HEK293 (cell line): ENCODE results near the gene CBX7.

Experiments used
- CTCF ChIA-PET: fragments of 350-600 bp; formaldehyde crosslinking; extraction: SDS; loops from one replicate; lab custom pipeline; 2021; ENCODE audit warnings: antibody characterized with exemption; lab: Yijun Ruan, JAX
- POLR2A ChIA-PET: fragments of 300-600 bp; formaldehyde crosslinking; extraction: SDS; loops from one replicate; lab custom pipeline; 2020; ENCODE audit warnings: antibody characterized with exemption, inconsistent platforms; lab: Yijun Ruan, JAX
- H3K27ac ChIP-seq: fragments of 200-500 bp; sonication (Bioruptor generic); 2 replicates; pipeline ENCODE4 v1.5.1; 2014; ENCODE audit warnings: low read depth, low read length, control low read depth, inconsistent platforms; ENCODE audit errors: extremely low read depth
- H3K36me3 ChIP-seq, 2 experiments: fragments of 200-500 bp in 1 of 2; sonication (Bioruptor generic) in 1 of 2; 1 replicate in 1 of 2; 2 replicates in 1 of 2; pipeline ENCODE4 v1.5.1; 2014 to 2017; ENCODE audit warnings: inconsistent platforms in 2 of 2, low read length in 2 of 2; ENCODE audit not compliant: control insufficient read depth in 2 of 2, insufficient read depth in 1 of 2
- H3K4me1 ChIP-seq: fragments of 200-500 bp; sonication (Bioruptor generic); 2 replicates; pipeline ENCODE4 v1.5.1; 2014; ENCODE audit warnings: mild to moderate bottlenecking, low read length, inconsistent platforms; ENCODE audit not compliant: control insufficient read depth, insufficient read depth
- H3K4me3 ChIP-seq: 2 replicates; pipeline ENCODE4 v1.5.1; 2011; ENCODE audit warnings: low read depth, mild to moderate bottlenecking, control low read depth, low read length, moderate library complexity
- H3K9me3 ChIP-seq: fragments of 200-500 bp; sonication (Bioruptor generic); 2 replicates; pipeline ENCODE4 v1.5.1; 2014; ENCODE audit warnings: low read depth, low read length, inconsistent platforms; ENCODE audit not compliant: control insufficient read depth, insufficient read depth
- KLF7 ChIP-seq: fragments of 450-650 bp; formaldehyde crosslinking; IDR thresholded peaks from 2 replicates; pipeline ENCODE4 v1.5.1; 2016; ENCODE audit warnings: missing biosample characterization, missing genetic modification characterization, borderline replicate concordance
- KLF9 ChIP-seq: fragments of 450-650 bp; formaldehyde crosslinking; IDR thresholded peaks from 2 replicates; pipeline ENCODE4 v1.5.1; 2016; ENCODE audit warnings: missing biosample characterization, missing genetic modification characterization, low read depth
- OSR2 ChIP-seq: fragments of 450-650 bp; formaldehyde crosslinking; IDR thresholded peaks from 2 replicates; pipeline ENCODE4 v1.5.1; 2016; ENCODE audit warnings: missing biosample characterization, missing genetic modification characterization
- RBAK ChIP-seq: fragments of 450-650 bp; formaldehyde crosslinking; IDR thresholded peaks from 2 replicates; pipeline ENCODE4 v1.5.1; 2016; ENCODE audit warnings: missing biosample characterization, missing genetic modification characterization
- TCF7L2 ChIP-seq: IDR thresholded peaks from 2 replicates; pipeline ENCODE4 v1.6.1; 2011; ENCODE audit warnings: low read depth, mild to moderate bottlenecking, inconsistent platforms, low read length, moderate library complexity, borderline replicate concordance
- ZNF121 ChIP-seq: fragments of 450-650 bp; formaldehyde crosslinking; IDR thresholded peaks from 2 replicates; pipeline ENCODE4 v1.5.1; 2016; ENCODE audit warnings: missing biosample characterization, missing genetic modification characterization
- ZNF138 ChIP-seq: fragments of 450-650 bp; formaldehyde crosslinking; IDR thresholded peaks from 2 replicates; pipeline ENCODE4 v1.5.1; 2016; ENCODE audit warnings: missing biosample characterization, missing genetic modification characterization, borderline replicate concordance
- ZNF146 ChIP-seq: fragments of 450-650 bp; formaldehyde crosslinking; IDR thresholded peaks from 2 replicates; pipeline ENCODE4 v1.5.1; 2016; ENCODE audit warnings: missing biosample characterization, missing genetic modification characterization
- ZNF184 ChIP-seq: fragments of 450-650 bp; IDR thresholded peaks from 2 replicates; pipeline ENCODE4 v1.5.1; 2018; ENCODE audit warnings: missing biosample characterization, mild to moderate bottlenecking, missing genetic modification characterization
- ZNF341 ChIP-seq: fragments of 450-650 bp; formaldehyde crosslinking; IDR thresholded peaks from 2 replicates; pipeline ENCODE4; 2016; ENCODE audit warnings: low read depth, missing biosample characterization, missing genetic modification characterization
- ZNF366 ChIP-seq: fragments of 450-650 bp; formaldehyde crosslinking; conservative IDR thresholded peaks from 2 replicates; pipeline ENCODE4 v1.5.1; 2016; ENCODE audit warnings: missing biosample characterization, missing genetic modification characterization
- ZNF548 ChIP-seq: fragments of 450-650 bp; formaldehyde crosslinking; IDR thresholded peaks from 2 replicates; pipeline ENCODE4 v1.5.1; 2016; ENCODE audit warnings: missing biosample characterization, missing genetic modification characterization
- ZNF830 ChIP-seq: fragments of 450-650 bp; IDR thresholded peaks from 2 replicates; pipeline ENCODE4 v1.5.0; 2018; ENCODE audit warnings: missing biosample characterization, missing genetic modification characterization, low read depth, mild to moderate bottlenecking, moderate library complexity
- ZNF837 ChIP-seq: fragments of 450-650 bp; formaldehyde crosslinking; IDR thresholded peaks from 2 replicates; pipeline ENCODE4 v1.5.1; 2016; ENCODE audit warnings: missing biosample characterization, missing genetic modification characterization
- ZSCAN16 ChIP-seq: fragments of 450-650 bp; formaldehyde crosslinking; IDR thresholded peaks from 2 replicates; pipeline ENCODE4 v1.5.1; 2016; ENCODE audit warnings: missing biosample characterization, missing genetic modification characterization
- TF ChIP-seq, protein P1 (sequence below): fragments of 450-650 bp; formaldehyde crosslinking; IDR thresholded peaks from 2 replicates; pipeline ENCODE4 v1.5.0; 2017; ENCODE audit warnings: missing biosample characterization, missing genetic modification characterization, borderline replicate concordance
- TF ChIP-seq, protein P2 (sequence below): fragments of 450-650 bp; IDR thresholded peaks from 2 replicates; pipeline ENCODE4 v1.5.1; 2018; ENCODE audit warnings: missing biosample characterization, missing genetic modification characterization
- TF ChIP-seq, protein P3 (sequence below): fragments of 450-650 bp; formaldehyde crosslinking; IDR thresholded peaks from 2 replicates; pipeline ENCODE4 v1.5.1; 2016; ENCODE audit warnings: missing biosample characterization, missing genetic modification characterization
- TF ChIP-seq, protein P4 (sequence below): fragments of 450-650 bp; formaldehyde crosslinking; IDR thresholded peaks from 2 replicates; pipeline ENCODE4 v1.5.1; 2016; ENCODE audit warnings: missing biosample characterization, missing genetic modification characterization
- TF ChIP-seq, protein P5 (sequence below): fragments of 450-650 bp; formaldehyde crosslinking; optimal IDR thresholded peaks from 2 replicates; pipeline ENCODE3; 2016; ENCODE audit warnings: missing biosample characterization, mild to moderate bottlenecking, missing genetic modification characterization

The CBX7 gene

DNA sequence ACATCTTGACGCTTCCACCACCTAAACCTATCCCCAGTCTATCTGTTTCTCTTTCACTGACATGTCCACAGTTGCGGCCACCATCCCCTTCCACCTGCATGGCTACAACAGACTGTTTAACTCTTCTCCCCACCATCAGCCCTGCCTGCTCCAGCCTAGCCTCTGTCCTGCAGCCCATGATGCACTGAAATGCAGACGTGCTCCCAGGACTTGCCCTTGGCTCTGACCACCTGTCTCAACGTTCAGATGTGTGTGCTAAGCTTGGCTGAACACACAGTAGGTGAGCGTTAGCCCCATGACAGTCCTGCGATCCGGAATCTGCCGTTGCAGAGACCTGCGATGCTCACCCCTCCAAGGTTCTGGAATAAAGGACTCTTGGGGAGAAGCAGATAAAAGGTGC lies 22.7 kb downstream of the CBX7 start (continued):
- TF ChIP-seq, protein P1, sequence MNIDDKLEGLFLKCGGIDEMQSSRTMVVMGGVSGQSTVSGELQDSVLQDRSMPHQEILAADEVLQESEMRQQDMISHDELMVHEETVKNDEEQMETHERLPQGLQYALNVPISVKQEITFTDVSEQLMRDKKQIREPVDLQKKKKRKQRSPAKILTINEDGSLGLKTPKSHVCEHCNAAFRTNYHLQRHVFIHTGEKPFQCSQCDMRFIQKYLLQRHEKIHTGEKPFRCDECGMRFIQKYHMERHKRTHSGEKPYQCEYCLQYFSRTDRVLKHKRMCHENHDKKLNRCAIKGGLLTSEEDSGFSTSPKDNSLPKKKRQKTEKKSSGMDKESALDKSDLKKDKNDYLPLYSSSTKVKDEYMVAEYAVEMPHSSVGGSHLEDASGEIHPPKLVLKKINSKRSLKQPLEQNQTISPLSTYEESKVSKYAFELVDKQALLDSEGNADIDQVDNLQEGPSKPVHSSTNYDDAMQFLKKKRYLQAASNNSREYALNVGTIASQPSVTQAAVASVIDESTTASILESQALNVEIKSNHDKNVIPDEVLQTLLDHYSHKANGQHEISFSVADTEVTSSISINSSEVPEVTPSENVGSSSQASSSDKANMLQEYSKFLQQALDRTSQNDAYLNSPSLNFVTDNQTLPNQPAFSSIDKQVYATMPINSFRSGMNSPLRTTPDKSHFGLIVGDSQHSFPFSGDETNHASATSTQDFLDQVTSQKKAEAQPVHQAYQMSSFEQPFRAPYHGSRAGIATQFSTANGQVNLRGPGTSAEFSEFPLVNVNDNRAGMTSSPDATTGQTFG (tag by site-specific recombination) = no peak

DNA sequence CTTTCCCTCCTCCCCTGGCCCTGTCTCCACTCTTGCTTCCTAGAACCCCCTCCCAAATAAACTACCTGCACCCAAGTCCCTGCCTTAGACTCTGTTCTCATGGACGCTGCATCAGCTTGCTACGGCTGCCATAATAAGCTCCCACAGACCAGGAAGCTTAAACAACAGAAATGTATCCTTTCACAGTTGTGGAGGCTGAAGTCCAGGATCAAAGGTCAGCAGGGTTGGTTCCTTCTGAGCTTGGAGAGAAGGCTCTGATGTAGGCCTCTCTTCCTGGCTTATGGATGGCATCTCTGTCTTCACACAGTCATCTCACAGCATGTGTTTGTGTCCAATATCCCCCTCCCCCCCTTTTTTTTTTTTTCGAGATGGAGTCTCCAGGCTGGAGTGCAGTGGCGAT lies 23.4 kb downstream of the CBX7 start:
- CTCF ChIA-PET = interaction anchor here (0.6 to 0.8 kb wide), 2 partner anchors 154 to 177 kb away, joined by 3 read pairs; no protein-coding TSS in a partner anchor
- no peaks in the 10 kb centered on the region for H3K9me3 ChIP-seq
- POLR2A ChIA-PET = no interaction called here
- TF ChIP-seq ZNF184 (tag by site-specific recombination) = no peak
- no peak for TF ChIP-seq OSR2 (tag by site-specific recombination)
- TF ChIP-seq RBAK (tag by site-specific recombination) = no peak
- no peak for TF ChIP-seq KLF7 (tag by site-specific recombination)
- no peak for TF ChIP-seq ZNF121
- TF ChIP-seq ZNF837 (tag by site-specific recombination) = no peak
- no peak for TF ChIP-seq KLF9 (tag by site-specific recombination)
- TF ChIP-seq TCF7L2 = no peak
- TF ChIP-seq, protein P2, sequence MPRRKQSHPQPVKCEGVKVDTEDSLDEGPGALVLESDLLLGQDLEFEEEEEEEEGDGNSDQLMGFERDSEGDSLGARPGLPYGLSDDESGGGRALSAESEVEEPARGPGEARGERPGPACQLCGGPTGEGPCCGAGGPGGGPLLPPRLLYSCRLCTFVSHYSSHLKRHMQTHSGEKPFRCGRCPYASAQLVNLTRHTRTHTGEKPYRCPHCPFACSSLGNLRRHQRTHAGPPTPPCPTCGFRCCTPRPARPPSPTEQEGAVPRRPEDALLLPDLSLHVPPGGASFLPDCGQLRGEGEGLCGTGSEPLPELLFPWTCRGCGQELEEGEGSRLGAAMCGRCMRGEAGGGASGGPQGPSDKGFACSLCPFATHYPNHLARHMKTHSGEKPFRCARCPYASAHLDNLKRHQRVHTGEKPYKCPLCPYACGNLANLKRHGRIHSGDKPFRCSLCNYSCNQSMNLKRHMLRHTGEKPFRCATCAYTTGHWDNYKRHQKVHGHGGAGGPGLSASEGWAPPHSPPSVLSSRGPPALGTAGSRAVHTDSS (tag by site-specific recombination) = no peak
- no peak for TF ChIP-seq ZNF138 (tag by site-specific recombination)
- TF ChIP-seq, all 188 proteins: peak for 0
- Histone ChIP-seq H3K4me1 (no peaks in the 10 kb centered on the region), H3K4me3 (no peak overlapping the region), H3K36me3 (no peaks in the 10 kb centered on the region), H3K27ac (no peak overlapping the region)

DNA sequence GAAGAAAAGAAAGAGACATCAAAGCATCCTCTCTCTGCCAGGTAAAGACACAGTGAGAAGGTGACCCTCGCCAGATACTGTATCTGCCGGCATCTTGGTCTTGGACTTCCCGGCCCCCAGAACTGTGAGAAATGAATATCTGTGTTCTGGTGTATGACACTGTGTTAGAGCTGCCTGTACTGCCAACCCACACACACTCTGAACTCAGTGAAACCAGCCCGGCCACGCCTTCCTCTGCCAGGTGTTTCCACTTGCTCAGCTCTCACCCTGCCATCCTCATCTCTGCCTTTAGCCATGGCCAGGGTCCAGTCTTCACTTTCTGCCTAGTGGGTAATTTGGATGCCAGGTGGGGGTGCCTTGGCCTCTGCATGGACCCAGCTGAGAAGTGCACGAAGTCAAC lies 24.0 kb downstream of the CBX7 start:
- Histone ChIP-seq H3K4me3 (no peak overlapping the region), H3K27ac (no peak overlapping the region), H3K9me3 (no peaks in the 10 kb centered on the region), H3K36me3 (no peaks in the 10 kb centered on the region), H3K4me1 (no peaks in the 10 kb centered on the region)
- CTCF ChIA-PET = interaction anchor here (0.6 kb wide), 2 partner anchors 38 to 154 kb away, joined by 3 to 4 read pairs; no protein-coding TSS in a partner anchor
- POLR2A ChIA-PET = interaction anchor here (0.7 kb wide), 1 partner anchor 380 kb away, joined by 4 read pairs; no protein-coding TSS in a partner anchor
- TF ChIP-seq ZNF341 (tag by site-specific recombination) (no peak), ZNF366 (tag by site-specific recombination) (no peak), ZNF146 (no peak), ZNF830 (tag by site-specific recombination) (no peak), ZSCAN16 (no peak), ZNF548 (tag by site-specific recombination) (no peak)
- TF ChIP-seq, protein P3, sequence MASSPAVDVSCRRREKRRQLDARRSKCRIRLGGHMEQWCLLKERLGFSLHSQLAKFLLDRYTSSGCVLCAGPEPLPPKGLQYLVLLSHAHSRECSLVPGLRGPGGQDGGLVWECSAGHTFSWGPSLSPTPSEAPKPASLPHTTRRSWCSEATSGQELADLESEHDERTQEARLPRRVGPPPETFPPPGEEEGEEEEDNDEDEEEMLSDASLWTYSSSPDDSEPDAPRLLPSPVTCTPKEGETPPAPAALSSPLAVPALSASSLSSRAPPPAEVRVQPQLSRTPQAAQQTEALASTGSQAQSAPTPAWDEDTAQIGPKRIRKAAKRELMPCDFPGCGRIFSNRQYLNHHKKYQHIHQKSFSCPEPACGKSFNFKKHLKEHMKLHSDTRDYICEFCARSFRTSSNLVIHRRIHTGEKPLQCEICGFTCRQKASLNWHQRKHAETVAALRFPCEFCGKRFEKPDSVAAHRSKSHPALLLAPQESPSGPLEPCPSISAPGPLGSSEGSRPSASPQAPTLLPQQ (tag by site-specific recombination) = no peak
- TF ChIP-seq, protein P4, sequence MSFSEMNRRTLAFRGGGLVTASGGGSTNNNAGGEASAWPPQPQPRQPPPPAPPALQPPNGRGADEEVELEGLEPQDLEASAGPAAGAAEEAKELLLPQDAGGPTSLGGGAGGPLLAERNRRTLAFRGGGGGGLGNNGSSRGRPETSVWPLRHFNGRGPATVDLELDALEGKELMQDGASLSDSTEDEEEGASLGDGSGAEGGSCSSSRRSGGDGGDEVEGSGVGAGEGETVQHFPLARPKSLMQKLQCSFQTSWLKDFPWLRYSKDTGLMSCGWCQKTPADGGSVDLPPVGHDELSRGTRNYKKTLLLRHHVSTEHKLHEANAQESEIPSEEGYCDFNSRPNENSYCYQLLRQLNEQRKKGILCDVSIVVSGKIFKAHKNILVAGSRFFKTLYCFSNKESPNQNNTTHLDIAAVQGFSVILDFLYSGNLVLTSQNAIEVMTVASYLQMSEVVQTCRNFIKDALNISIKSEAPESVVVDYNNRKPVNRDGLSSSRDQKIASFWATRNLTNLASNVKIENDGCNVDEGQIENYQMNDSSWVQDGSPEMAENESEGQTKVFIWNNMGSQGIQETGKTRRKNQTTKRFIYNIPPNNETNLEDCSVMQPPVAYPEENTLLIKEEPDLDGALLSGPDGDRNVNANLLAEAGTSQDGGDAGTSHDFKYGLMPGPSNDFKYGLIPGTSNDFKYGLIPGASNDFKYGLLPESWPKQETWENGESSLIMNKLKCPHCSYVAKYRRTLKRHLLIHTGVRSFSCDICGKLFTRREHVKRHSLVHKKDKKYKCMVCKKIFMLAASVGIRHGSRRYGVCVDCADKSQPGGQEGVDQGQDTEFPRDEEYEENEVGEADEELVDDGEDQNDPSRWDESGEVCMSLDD (tag by site-specific recombination) = no peak
- TF ChIP-seq, protein P5, sequence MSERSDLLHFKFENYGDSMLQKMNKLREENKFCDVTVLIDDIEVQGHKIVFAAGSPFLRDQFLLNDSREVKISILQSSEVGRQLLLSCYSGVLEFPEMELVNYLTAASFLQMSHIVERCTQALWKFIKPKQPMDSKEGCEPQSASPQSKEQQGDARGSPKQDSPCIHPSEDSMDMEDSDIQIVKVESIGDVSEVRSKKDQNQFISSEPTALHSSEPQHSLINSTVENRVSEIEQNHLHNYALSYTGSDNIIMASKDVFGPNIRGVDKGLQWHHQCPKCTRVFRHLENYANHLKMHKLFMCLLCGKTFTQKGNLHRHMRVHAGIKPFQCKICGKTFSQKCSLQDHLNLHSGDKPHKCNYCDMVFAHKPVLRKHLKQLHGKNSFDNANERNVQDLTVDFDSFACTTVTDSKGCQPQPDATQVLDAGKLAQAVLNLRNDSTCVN (tag by site-specific recombination) = no peak
